OCI-M2 (cell line): ENCODE data around the gene UVRAG.

Experiments used
- DNase-seq: peaks from one replicate; lab custom pipeline; 2025; ENCODE audit not compliant: unreplicated experiment; lab: John Stamatoyannopoulos, UW

Gene UVRAG

GRCh38 chr11:76131671-76132631 lies 316.9 kb downstream of the UVRAG start:
- DNase-seq: no peak

GRCh38 chr11:76134239-76134638 lies 319.2 kb downstream of the UVRAG start:
- no peak for DNase-seq

GRCh38 chr11:76135491-76135890 lies 320.5 kb downstream of the UVRAG start:
- no peak for DNase-seq

GRCh38 chr11:76139314-76139713 lies 324.3 kb downstream of the UVRAG start:
- no peak for DNase-seq

GRCh38 chr11:76140912-76141574 lies 326.0 kb downstream of the UVRAG start:
- DNase-seq: no peak

GRCh38 chr11:76141901-76142588 lies 327.0 kb downstream of the UVRAG start:
- DNase-seq: no peak

GRCh38 chr11:76143274-76143673 lies 328.3 kb downstream of the UVRAG start:
- no peak for DNase-seq

- no peak for DNase-seq
Observed at GRCh38 chr11:76147106-76147740, 332.2 kb downstream of the UVRAG start.

GRCh38 chr11:76148231-76148630 lies 333.2 kb downstream of the UVRAG start:
- DNase-seq: no peak

GRCh38 chr11:76148941-76149613 lies 334.1 kb downstream of the UVRAG start:
- DNase-seq: no peak

GRCh38 chr11:76149713-76150112 lies 334.7 kb downstream of the UVRAG start:
- DNase-seq: no peak

- DNase-seq: no peak
Observed at GRCh38 chr11:76150141-76150540, 335.1 kb downstream of the UVRAG start.

- no peak for DNase-seq
Observed at GRCh38 chr11:76151556-76152085, 336.6 kb downstream of the UVRAG start.

GRCh38 chr11:76152086-76152681 lies 337.2 kb downstream of the UVRAG start:
- no peak for DNase-seq

- DNase-seq: no peak
Observed at GRCh38 chr11:76152741-76153570, 337.9 kb downstream of the UVRAG start.

GRCh38 chr11:76153571-76153923 lies 338.5 kb downstream of the UVRAG start:
- no peak for DNase-seq

- no peak for DNase-seq
Observed at GRCh38 chr11:76155500-76156227, 340.7 kb downstream of the UVRAG start.

GRCh38 chr11:76156971-76157427 lies 342.0 kb downstream of the UVRAG start:
- DNase-seq: no peak
